Thymus (tissue), 11 donors: ENCODE results near the gene SH3RF2. TPM values are rescaled to one million over a fixed set of nuclear protein-coding genes. Genes with fewer than 3 reads are reported as not detected.
"Not testable (repeated sequence)": the region's sequence is repeated elsewhere in the genome, so short reads cannot be mapped to it uniquely, and the experiment has no call there.

Experiments
- DNase-seq, 9 donors: peaks; one replicate each; pipeline ENCODE4 v3.0.0-alpha.2; 2013; ENCODE audit warnings: low spot score in 9 of 9, low read depth in 6 of 9, missing footprints in 1 of 9
- H3K27ac ChIP-seq, 2 donors: one replicate each; pipeline ENCODE4 v1.5.1; 2013; ENCODE audit warnings: control low read depth in 1 of 2, low read depth in 1 of 2, low read length in 1 of 2, mild to moderate bottlenecking in 1 of 2, moderate library complexity in 1 of 2
- H3K27me3 ChIP-seq, 2 donors: one replicate each; pipeline ENCODE4 v1.5.1; 2013; ENCODE audit warnings: low read length in 1 of 2; ENCODE audit not compliant: control insufficient read depth in 2 of 2, insufficient read depth in 1 of 2
- H3K36me3 ChIP-seq, 2 donors: one replicate each; pipeline ENCODE4 v1.5.1; 2013; ENCODE audit warnings: low read length in 1 of 2, mild to moderate bottlenecking in 1 of 2, moderate library complexity in 1 of 2; ENCODE audit not compliant: control insufficient read depth in 2 of 2, insufficient read depth in 2 of 2
- H3K4me1 ChIP-seq, 2 donors: one replicate each; pipeline ENCODE4 v1.5.1; 2013; ENCODE audit warnings: low read length in 2 of 2; ENCODE audit not compliant: control insufficient read depth in 2 of 2, insufficient read depth in 2 of 2
- H3K4me3 ChIP-seq, 2 donors: one replicate each; pipeline ENCODE4 v1.5.1; 2013; ENCODE audit warnings: low read length in 2 of 2, control low read depth in 1 of 2, mild to moderate bottlenecking in 1 of 2
- H3K9me3 ChIP-seq, 2 donors: one replicate each; pipeline ENCODE4 v1.5.1; 2013; ENCODE audit warnings: low read length in 1 of 2, mild to moderate bottlenecking in 1 of 2; ENCODE audit not compliant: control insufficient read depth in 2 of 2, insufficient read depth in 1 of 2
- WGBS: extraction: QIAGEN DNeasy Blood & Tissue Kit; methylation state at CpG from one replicate; pipeline ENCODE4 v1.1.7; 2013; 5-methylcytosine and 5-hydroxymethylcytosine counted together
- polyA plus RNA-seq: library from polyadenylated mRNA; stranded (reverse); fragments of 200-250 nt; gene quantifications from one replicate; pipeline ENCODE4 v1.2.3, GENCODE V29; 2013
- total RNA-seq: library from RNA; stranded (reverse); fragments of 120-200 nt; gene quantifications from one replicate; pipeline ENCODE4 v1.2.4, GENCODE V29; 2013
- donor health status: healthy.

The SH3RF2 gene
- total and polyA plus RNA-seq, 2 donors = 0.76 to 2.4 TPM

GRCh38 chr5:145951071-145951470 is 14.7 kb downstream of the SH3RF2 start:
- Histone ChIP-seq H3K4me1 (no peaks in the 10 kb centered on the region), H3K9me3 (no peaks in the 10 kb centered on the region), H3K27me3 (no peaks in the 10 kb centered on the region), H3K27ac (no peak overlapping the region), H3K4me3 (no peak overlapping the region), H3K36me3 (no peaks in the 10 kb centered on the region)
- WGBS = 94% methylated on average over 3 of the region's 3 CpGs
- DNase-seq = no peak

- DNase-seq = no peak
- Histone ChIP-seq H3K27me3 (no peaks in the 10 kb centered on the region), H3K4me1 (no peaks in the 10 kb centered on the region), H3K4me3 (no peak overlapping the region), H3K36me3 (no peaks in the 10 kb centered on the region), H3K27ac (no peak overlapping the region), H3K9me3 (no peaks in the 10 kb centered on the region)
- WGBS = 91% methylated on average over 2 of the region's 2 CpGs
These were observed 16.8 kb downstream of the SH3RF2 start for GRCh38 chr5:145953202-145953601.

GRCh38 chr5:145954140-145954539 is 17.8 kb downstream of the SH3RF2 start:
- H3K9me3 ChIP-seq, H3K36me3 ChIP-seq, DNase-seq, H3K4me3 ChIP-seq, H3K4me1 ChIP-seq, H3K27me3 ChIP-seq, H3K27ac ChIP-seq: not testable (repeated sequence)
- 96% methylated on average over 3 of the region's 3 CpGs for WGBS

GRCh38 chr5:145957388-145957787 is 21.0 kb downstream of the SH3RF2 start:
- Histone ChIP-seq H3K36me3 (no peaks in the 10 kb centered on the region), H3K4me3 (no peak overlapping the region), H3K4me1 (no peaks in the 10 kb centered on the region), H3K27me3 (no peaks in the 10 kb centered on the region), H3K27ac (no peak overlapping the region), H3K9me3 (no peaks in the 10 kb centered on the region)
- 96% methylated on average over 3 of the region's 3 CpGs for WGBS
- DNase-seq = no peak

- WGBS = 96% methylated on average over 6 of the region's 6 CpGs
- Histone ChIP-seq H3K36me3 (no peaks in the 10 kb centered on the region), H3K9me3 (no peaks in the 10 kb centered on the region), H3K27me3 (no peaks in the 10 kb centered on the region), H3K4me1 (no peaks in the 10 kb centered on the region), H3K27ac (no peak overlapping the region), H3K4me3 (no peak overlapping the region)
- no peak for DNase-seq
These were observed 22.1 kb downstream of the SH3RF2 start for GRCh38 chr5:145958436-145958835.

- no peaks in the 10 kb centered on the region for H3K4me1 ChIP-seq
- H3K4me3 ChIP-seq = no peak overlapping the region
- 94% methylated on average over 1 of the region's 1 CpG for WGBS
- no peak for DNase-seq
- no peak overlapping the region for H3K27ac ChIP-seq
- H3K9me3 ChIP-seq = no peaks in the 10 kb centered on the region
- no peaks in the 10 kb centered on the region for H3K27me3 ChIP-seq
- no peaks in the 10 kb centered on the region for H3K36me3 ChIP-seq
These were observed 23.8 kb downstream of the SH3RF2 start for GRCh38 chr5:145960166-145960565.

GRCh38 chr5:145960848-145961600 is 24.6 kb downstream of the SH3RF2 start:
- Histone ChIP-seq H3K27me3 (no peaks in the 10 kb centered on the region), H3K4me3 (no peak overlapping the region), H3K27ac (no peak overlapping the region), H3K9me3 (no peaks in the 10 kb centered on the region), H3K4me1 (no peaks in the 10 kb centered on the region), H3K36me3 (no peaks in the 10 kb centered on the region)
- DNase-seq = no peak
- 80% methylated on average over 4 of the region's 4 CpGs for WGBS

GRCh38 chr5:145962001-145962400 is 25.6 kb downstream of the SH3RF2 start:
- 93% methylated on average over 2 of the region's 2 CpGs for WGBS
- H3K4me3 ChIP-seq = no peak overlapping the region
- H3K27me3 ChIP-seq = no peaks in the 10 kb centered on the region
- no peaks in the 10 kb centered on the region for H3K9me3 ChIP-seq
- no peak overlapping the region for H3K27ac ChIP-seq
- H3K4me1 ChIP-seq = no peaks in the 10 kb centered on the region
- H3K36me3 ChIP-seq = no peaks in the 10 kb centered on the region
- DNase-seq = no peak

GRCh38 chr5:145964008-145964407 is 27.6 kb downstream of the SH3RF2 start:
- H3K4me3 ChIP-seq, H3K9me3 ChIP-seq, H3K4me1 ChIP-seq, DNase-seq, H3K27me3 ChIP-seq, H3K27ac ChIP-seq, H3K36me3 ChIP-seq: not testable (repeated sequence)
- 95% methylated on average over 9 of the region's 9 CpGs for WGBS
